MCF 10A (cell line): ENCODE data around the gene NACC2. TPM values are rescaled to one million over a fixed set of nuclear protein-coding genes. Genes with fewer than 3 reads are reported as not detected.

Source experiments
- BruUV-seq: library from RNA; stranded (reverse); fragments of 400-500 nt; replicated peaks from 2 replicates; lab custom pipeline; 2021; lab: Mats Ljungman, UMichigan
- CTCF ChIA-PET: fragments of 300-600 bp; sonication (Branson Sonifier 250); formaldehyde crosslinking; extraction: SDS; loops from one replicate; lab custom pipeline; 2021; ENCODE audit warnings: antibody characterized with exemption, inconsistent platforms; lab: Yijun Ruan, JAX
- POLR2A ChIA-PET: fragments of 300-600, 350-650 bp; sonication (Branson Sonifier 250); formaldehyde crosslinking; extraction: SDS; loops from one replicate; lab custom pipeline; 2020; ENCODE audit warnings: antibody characterized with exemption, inconsistent platforms; lab: Yijun Ruan, JAX
- DNase-seq: peaks from one replicate; pipeline ENCODE4 v3.0.0-alpha.2; 2018; ENCODE audit not compliant: unreplicated experiment
- H3K27ac Mint-ChIP-seq: one replicate; pipeline ENCODE4 v1.8.0; 2022; ENCODE audit warnings: mild to moderate bottlenecking, low read depth, mixed read lengths; ENCODE audit not compliant: unreplicated experiment
- H3K27me3 Mint-ChIP-seq: one replicate; pipeline ENCODE4 v1.8.0; 2022; ENCODE audit warnings: mixed read lengths; ENCODE audit not compliant: insufficient read depth, unreplicated experiment
- H3K36me3 Mint-ChIP-seq: one replicate; pipeline ENCODE4 v1.8.0; 2022; ENCODE audit warnings: mild to moderate bottlenecking, moderate library complexity, mixed read lengths; ENCODE audit not compliant: insufficient read depth, unreplicated experiment
- H3K4me1 Mint-ChIP-seq: one replicate; pipeline ENCODE4 v1.8.0; 2022; ENCODE audit warnings: mixed read lengths; ENCODE audit not compliant: insufficient read depth, unreplicated experiment
- H3K4me3 Mint-ChIP-seq: one replicate; pipeline ENCODE4 v1.8.0; 2022; ENCODE audit warnings: mild to moderate bottlenecking, moderate library complexity, mixed read lengths; ENCODE audit not compliant: unreplicated experiment
- H3K9me3 Mint-ChIP-seq: one replicate; pipeline ENCODE4 v1.8.0; 2022; ENCODE audit warnings: mixed read lengths; ENCODE audit not compliant: unreplicated experiment
- CTCF ChIP-seq: fragments of 200-600 bp; IDR thresholded peaks from one replicate; pipeline ENCODE4 v1.8.0; 2022; ENCODE audit warnings: antibody characterized with exemption, mild to moderate bottlenecking; ENCODE audit not compliant: unreplicated experiment
- intact Hi-C: fragments of 100-400 bp; cut with micrococcal nuclease; formaldehyde crosslinking; loops from 2 replicates; pipeline ENCODE4 v1.14.1; 2022
- total RNA-seq: library from RNA; stranded (reverse); gene quantifications from 2 replicates; pipeline ENCODE4 v1.2.3, GENCODE V29; 2022

Gene NACC2
- total RNA-seq, 1 experiment from 2014 or later = 16.5 TPM

- H3K4me3 Mint-ChIP-seq = no peak overlapping the region
- BruUV-seq = no TSS peak
Measured at GRCh38 chr9:136107155-136107952, 12.3 kb upstream of the NACC2 start.

GRCh38 chr9:136105398-136106135 lies 10.5 kb upstream of the NACC2 start:
- DNase-seq = peak; percentile 34
- H3K4me3 Mint-ChIP-seq = peak overlapping the region; percentile 21
- CTCF ChIA-PET = interaction anchor here (1.1 to 1.6 kb wide), 5 partner anchors 10 to 138 kb away, joined by 3 to 6 read pairs (median 5); no protein-coding TSS in a partner anchor
- no peaks in the 10 kb centered on the region for H3K27me3 Mint-ChIP-seq
- POLR2A ChIA-PET = interaction anchor here (0.6 to 2.6 kb wide), 6 partner anchors 9 to 690 kb away, joined by 3 to 11 read pairs (median 4); partner anchors contain the start of gene NACC2
- peaks cover 20% of the 10 kb centered on the region for H3K4me1 Mint-ChIP-seq
- BruUV-seq = no TSS peak
- H3K36me3 Mint-ChIP-seq = peaks cover 4% of the 10 kb centered on the region
- H3K27ac Mint-ChIP-seq = peak overlapping the region; percentile 37
- TF ChIP-seq CTCF = no peak
- intact Hi-C loops = no loop called here
- no peaks in the 10 kb centered on the region for H3K9me3 Mint-ChIP-seq

More at GRCh38 chr9:136107155-136107952, 12.3 kb upstream of the NACC2 start:
- Mint-ChIP-seq H3K4me1 (peaks cover 23% of the 10 kb centered on the region), H3K27ac (no peak overlapping the region), H3K27me3 (no peaks in the 10 kb centered on the region), H3K9me3 (no peaks in the 10 kb centered on the region), H3K36me3 (peaks cover 2% of the 10 kb centered on the region)
- TF ChIP-seq CTCF = no peak
- POLR2A ChIA-PET = interaction anchor here (1.1 to 3.2 kb wide), 3 partner anchors 12 to 54 kb away, joined by 4 to 65 read pairs (median 4); partner anchors contain the start of gene NACC2
- intact Hi-C loops = no loop called here
- CTCF ChIA-PET = interaction anchor here (0.6 to 1.2 kb wide), 2 partner anchors 12 to 64 kb away, joined by 3 read pairs; no protein-coding TSS in a partner anchor
- DNase-seq = no peak

DNA sequence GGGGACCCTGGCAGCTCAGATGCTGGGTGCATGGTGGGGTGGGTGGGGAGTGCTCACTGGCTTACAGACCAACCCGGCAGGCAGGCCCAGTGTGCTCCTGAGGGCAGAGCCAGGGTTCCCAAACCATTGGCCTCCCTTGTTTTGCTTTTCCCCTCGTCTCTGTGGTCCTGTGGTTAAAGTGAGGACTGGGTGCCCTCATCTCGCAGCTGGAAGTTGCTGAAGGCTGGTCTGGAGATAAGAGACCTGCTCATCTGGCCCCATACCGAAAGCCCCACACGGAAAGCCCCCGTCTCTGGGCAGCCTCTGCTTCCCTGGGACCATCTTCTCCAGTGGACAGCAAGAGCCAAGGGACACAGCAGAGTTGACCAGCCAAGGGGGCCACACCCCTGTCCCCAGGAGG lies 9.8 kb upstream of the NACC2 start:
- Mint-ChIP-seq H3K9me3 (no peaks in the 10 kb centered on the region), H3K4me1 (peaks cover 20% of the 10 kb centered on the region), H3K27ac (no peak overlapping the region), H3K4me3 (peak overlapping the region; percentile 21), H3K36me3 (peaks cover 4% of the 10 kb centered on the region), H3K27me3 (no peaks in the 10 kb centered on the region)
- TF ChIP-seq CTCF = no peak
- ChIA-PET CTCF (interaction anchor here (1.1 to 1.6 kb wide), 2 partner anchors 9 to 137 kb away, joined by 5 to 6 read pairs; no protein-coding TSS in a partner anchor), POLR2A (interaction anchor here (1.0 to 2.6 kb wide), 4 partner anchors 9 to 691 kb away, joined by 3 to 11 read pairs (median 4); partner anchors contain the start of gene NACC2)
- BruUV-seq = no TSS peak
- no peak for DNase-seq
- intact Hi-C loops = no loop called here
